ENCODE measurements around the gene PARL.

GRCh38 chr3:183796372-183796771 lies 88.3 kb downstream of the PARL start:
- no peak for TF ChIP-seq CTCF (IDR thresholded peaks at IDR 0.05; ENCODE audit: extremely low read depth in 1 of 2, insufficient read depth in 1 of 2, low read depth in 1 of 2, low read length in 2 of 2)
- TF ChIP-seq POLR2AphosphoS5 (IDR thresholded peaks at IDR 0.05; ENCODE audit: insufficient read depth, low read depth, low read length) = no peak
- no peak for TF ChIP-seq MAX (IDR thresholded peaks at IDR 0.05; ENCODE audit: insufficient read depth, insufficient read length)
- TF ChIP-seq EZH2 (IDR thresholded peaks at IDR 0.05; ENCODE audit: borderline replicate concordance, low read depth, low read length, severe bottlenecking) = no peak
- no peak for TF ChIP-seq POLR2A (IDR thresholded peaks at IDR 0.05; ENCODE audit: low read depth, low read length)
- no peak for TF ChIP-seq FOS (IDR thresholded peaks at IDR 0.05; ENCODE audit: borderline replicate concordance, insufficient read depth, low read length)
- no peak for TF ChIP-seq JUN (IDR thresholded peaks at IDR 0.05; ENCODE audit: borderline replicate concordance, insufficient read depth, insufficient read length, low read depth)
- TF ChIP-seq MYC (IDR thresholded peaks at IDR 0.05; ENCODE audit: low read depth, low read length) = no peak
- no peak for TF ChIP-seq GATA2 (IDR thresholded peaks at IDR 0.05; ENCODE audit: insufficient read depth, insufficient read length, low read depth, low read length)

Data from endothelial cell of umbilical vein (primary cell).